ENCODE results near the gene AUTS2. TPM values are rescaled to one million over a fixed set of nuclear protein-coding genes. Genes with fewer than 3 reads are reported as not detected.

AUTS2 gene
- total RNA-seq, 1 experiment from 2014 or later, result 256 TPM

- peaks cover 3% of the 10 kb centered on the region; the same call in 1 of the 2 replicates for H3K27me3 Mint-ChIP-seq (ENCODE audit: low read depth)
- H3K4me1 ChIP-seq (ENCODE audit: insufficient read depth, low read length), result no peaks in the 10 kb centered on the region
- no peak overlapping the region for H2BK5ac ChIP-seq (ENCODE audit: insufficient read length, low read length)
- H2BK120ac ChIP-seq (ENCODE audit: low read depth, low read length, poor library complexity, severe bottlenecking), result no peak overlapping the region
- no peak overlapping the region for H2BK15ac ChIP-seq (ENCODE audit: low read depth, low read length)
- WGBS (ENCODE audit: extremely low coverage, insufficient read length, low lambda C conversion rate), result 100% methylated on average over 1 of the region's 8 CpGs
- TF ChIP-seq CTCF (conservative IDR thresholded peaks at IDR 0.05), result no peak
- H3K79me2 ChIP-seq (ENCODE audit: insufficient read depth, low read length), result no peaks in the 10 kb centered on the region
- H3K27ac Mint-ChIP-seq, result peak overlapping the region in 1 of 3 experiments; percentile 3; a peak in 1 of 7 replicates
- H3T11ph ChIP-seq (ENCODE audit: low read length), result no peak overlapping the region
- H3K9me3 Mint-ChIP-seq, result peaks cover 2 to 7% of the 10 kb centered on the region in 2 experiments; a peak in 3 of 5 replicates
- H4K5ac ChIP-seq (ENCODE audit: insufficient read length, low read depth, low read length), result no peak overlapping the region
- H4K91ac ChIP-seq (ENCODE audit: insufficient read length, low read depth, low read length), result no peak overlapping the region
- no peak overlapping the region for H3K4me3 Mint-ChIP-seq
- H3K23ac ChIP-seq (ENCODE audit: insufficient read length, low read depth, low read length), result no peak overlapping the region
- no peak overlapping the region for H2AFZ ChIP-seq (ENCODE audit: low read length)
- no peak overlapping the region for H2BK12ac ChIP-seq (ENCODE audit: insufficient read length, low read depth, low read length)
- no peak overlapping the region for H3K18ac ChIP-seq (ENCODE audit: insufficient read length, low read depth, low read length)
- no peak overlapping the region for H4K8ac ChIP-seq (replicated peaks; ENCODE audit: insufficient read length, low read depth, low read length)
- H3K27ac ChIP-seq (ENCODE audit: insufficient read length, low read depth, low read length), result no peak overlapping the region
- no peaks in the 10 kb centered on the region for H3K9me3 ChIP-seq (ENCODE audit: control insufficient read depth, low read depth, low read length)
- H3K9ac ChIP-seq (ENCODE audit: extremely low read depth, insufficient read length, low read length), result no peak overlapping the region
- H3K27me3 ChIP-seq (ENCODE audit: insufficient read depth, low read length), result no peaks in the 10 kb centered on the region
- H2AK5ac ChIP-seq (ENCODE audit: insufficient read length, low read length), result no peak overlapping the region
- H3K14ac ChIP-seq (ENCODE audit: insufficient read depth, low read length), result no peak overlapping the region
- H3K4ac ChIP-seq (ENCODE audit: low read depth, low read length), result no peak overlapping the region
- H3K4me2 ChIP-seq (ENCODE audit: insufficient read depth, insufficient read length, low read length), result no peak overlapping the region
- DNase-seq, result no peak
- H2BK20ac ChIP-seq (ENCODE audit: low read depth, low read length, poor library complexity, severe bottlenecking), result no peak overlapping the region
- no peaks in the 10 kb centered on the region for H3K4me1 Mint-ChIP-seq
- H3K36me3 Mint-ChIP-seq (ENCODE audit: insufficient read depth in 1 of 3, low read depth in 3 of 3), result peaks cover 0 to 2% (median 0%) of the 10 kb centered on the region in 3 experiments; a peak in 2 of 7 replicates
- H3K23me2 ChIP-seq (ENCODE audit: insufficient read length, low read depth, low read length, poor library complexity, severe bottlenecking), result no peaks in the 10 kb centered on the region
- H3K79me1 ChIP-seq (ENCODE audit: insufficient read depth, low read depth, low read length, poor library complexity, severe bottlenecking), result no peaks in the 10 kb centered on the region
- no peak overlapping the region for H3K56ac ChIP-seq (ENCODE audit: insufficient read length, low read depth, low read length)
- H4K20me1 ChIP-seq (ENCODE audit: control insufficient read depth, insufficient read depth, insufficient read length), result no peaks in the 10 kb centered on the region
These were observed 931.8 kb downstream of the AUTS2 start for GRCh38 chr7:70529914-70530585.

Data from H9 (cell line).